IPS DF 6.9 (cell line): ENCODE measurements around the gene PRDM4.

Experiments used
- DNase-seq: peaks from one replicate; pipeline ENCODE4 v3.0.0-alpha.2; 2013; ENCODE audit warnings: low read depth, low spot score
- H3K27ac ChIP-seq: one replicate; pipeline ENCODE4 v1.5.1; 2013; ENCODE audit warnings: low read length, control low read depth
- H3K27me3 ChIP-seq: 2 replicates; pipeline ENCODE4 v1.6.1; 2013; ENCODE audit warnings: mild to moderate bottlenecking, low read length; ENCODE audit not compliant: control insufficient read depth, insufficient read depth
- H3K36me3 ChIP-seq: 2 replicates; pipeline ENCODE4 v1.6.1; 2013; ENCODE audit warnings: low read length; ENCODE audit not compliant: control insufficient read depth, insufficient read depth
- H3K4me1 ChIP-seq: 2 replicates; pipeline ENCODE4 v1.6.1; 2013; ENCODE audit warnings: low read length; ENCODE audit not compliant: control insufficient read depth, insufficient read depth
- H3K4me3 ChIP-seq: 2 replicates; pipeline ENCODE4 v1.5.1; 2013; ENCODE audit warnings: mild to moderate bottlenecking, low read length
- H3K9me3 ChIP-seq: 2 replicates; pipeline ENCODE4 v1.6.1; 2013; ENCODE audit warnings: low read length, inconsistent platforms; ENCODE audit not compliant: control insufficient read depth, insufficient read depth
- WGBS: extraction: QIAGEN DNeasy Blood & Tissue Kit; methylation state at CpG from one replicate; pipeline ENCODE4 v1.1.7; 2013; ENCODE audit warnings: mixed read lengths, missing lambda C conversion rate; ENCODE audit not compliant: insufficient read length, insufficient coverage; 5-methylcytosine and 5-hydroxymethylcytosine counted together

PRDM4 gene

DNA sequence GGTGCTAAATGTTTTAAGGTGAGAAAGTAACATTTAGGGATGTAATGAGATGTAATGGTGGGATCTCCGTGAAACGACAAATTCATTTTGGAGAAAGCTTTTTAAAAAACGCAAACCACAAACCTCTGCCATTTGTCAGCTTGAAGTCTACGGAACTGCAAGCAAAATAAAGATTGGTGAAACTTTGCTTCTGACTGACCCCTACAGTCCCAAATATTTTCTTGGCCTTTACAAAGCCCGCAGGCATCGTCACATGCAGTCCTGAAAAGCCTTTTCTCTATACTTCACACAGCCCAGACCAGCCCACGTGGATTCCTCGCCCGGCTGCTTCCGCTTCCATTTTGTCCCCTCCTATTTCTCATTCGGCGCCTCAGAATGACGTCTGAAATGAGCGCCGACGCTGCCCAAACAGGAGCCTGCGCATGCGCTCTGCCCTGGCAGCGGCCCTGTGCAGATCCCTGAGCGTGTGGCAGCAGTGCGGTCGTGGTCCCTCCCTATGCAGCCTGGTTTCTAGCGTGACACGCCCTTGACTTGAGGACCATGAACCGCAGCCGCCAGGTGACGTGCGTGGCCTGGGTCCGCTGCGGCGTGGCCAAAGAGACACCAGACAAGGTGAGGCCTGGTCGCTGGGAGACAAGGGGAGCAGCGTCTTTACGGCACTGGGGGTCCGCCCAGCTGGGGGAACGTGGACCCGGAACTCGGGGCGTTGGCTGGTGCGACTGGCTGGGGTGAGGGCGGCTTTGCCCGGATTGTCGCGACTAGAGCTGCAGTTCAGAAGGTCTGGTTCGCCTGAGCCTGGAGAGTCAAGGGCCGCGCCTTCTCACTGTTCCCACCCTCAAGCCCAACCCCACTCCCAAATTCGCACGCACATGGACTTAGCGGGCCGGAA is 75.3 kb downstream of the PRDM4 start, which contains the start of gene PWP1:
TSS of gene PWP1 (plus strand) at position 440 of the 889 bp plus-strand sequence. CDS start at position 541, 101 bp downstream.
- DNase-seq: peak; percentile 90
- H3K27me3 ChIP-seq: no peaks in the 10 kb centered on the region
- no peaks in the 10 kb centered on the region for H3K4me1 ChIP-seq
- no peak within 1 kb of the TSS for H3K27ac ChIP-seq
- peaks cover 3% of the 10 kb centered on the region; the same call in 1 of the 2 replicates for H3K36me3 ChIP-seq
- H3K4me3 ChIP-seq: peak within 1 kb of the TSS; percentile 57
- WGBS: no CpG with 5 or more reads among the region's 51 CpGs
- no peaks in the 10 kb centered on the region for H3K9me3 ChIP-seq

DNA sequence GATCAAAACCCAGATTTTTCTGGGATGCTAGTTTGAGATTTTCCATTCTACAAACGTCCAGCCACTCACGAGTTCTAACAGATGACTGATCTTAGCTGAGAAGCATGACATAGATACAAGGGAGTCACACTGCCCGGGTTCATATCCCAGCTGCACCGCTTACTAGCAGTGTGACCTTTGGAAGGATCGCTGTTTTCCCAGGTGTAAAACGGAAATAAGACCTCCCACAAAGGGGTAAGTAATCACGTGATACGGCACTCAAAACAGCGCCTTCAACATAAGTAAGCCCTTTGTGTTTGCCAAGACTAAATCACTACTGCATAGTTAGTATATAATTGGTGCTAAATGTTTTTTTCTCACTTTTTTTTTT is 76.0 kb downstream of the PRDM4 start:
- no peak overlapping the region for H3K27ac ChIP-seq
- H3K4me3 ChIP-seq: peak overlapping the region; percentile 57; the same call in 1 of the 2 replicates
- no peaks in the 10 kb centered on the region for H3K9me3 ChIP-seq
- H3K36me3 ChIP-seq: peaks cover 3% of the 10 kb centered on the region; the same call in 1 of the 2 replicates
- no peaks in the 10 kb centered on the region for H3K27me3 ChIP-seq
- no peak for DNase-seq
- WGBS: no CpG with 5 or more reads among the region's 9 CpGs
- no peaks in the 10 kb centered on the region for H3K4me1 ChIP-seq

- no peaks in the 10 kb centered on the region for H3K4me1 ChIP-seq
- no peaks in the 10 kb centered on the region for H3K27me3 ChIP-seq
- no peak overlapping the region for H3K27ac ChIP-seq
- WGBS: no CpG with 5 or more reads among the region's 3 CpGs
- H3K9me3 ChIP-seq: no peaks in the 10 kb centered on the region
- peaks cover 3% of the 10 kb centered on the region; the same call in 1 of the 2 replicates for H3K36me3 ChIP-seq
- DNase-seq: no peak
- no peak overlapping the region for H3K4me3 ChIP-seq
These were observed 76.7 kb downstream of the PRDM4 start for GRCh38 chr12:107684029-107684795.
